Measurements from ENCODE around the gene MCM9.

DNA sequence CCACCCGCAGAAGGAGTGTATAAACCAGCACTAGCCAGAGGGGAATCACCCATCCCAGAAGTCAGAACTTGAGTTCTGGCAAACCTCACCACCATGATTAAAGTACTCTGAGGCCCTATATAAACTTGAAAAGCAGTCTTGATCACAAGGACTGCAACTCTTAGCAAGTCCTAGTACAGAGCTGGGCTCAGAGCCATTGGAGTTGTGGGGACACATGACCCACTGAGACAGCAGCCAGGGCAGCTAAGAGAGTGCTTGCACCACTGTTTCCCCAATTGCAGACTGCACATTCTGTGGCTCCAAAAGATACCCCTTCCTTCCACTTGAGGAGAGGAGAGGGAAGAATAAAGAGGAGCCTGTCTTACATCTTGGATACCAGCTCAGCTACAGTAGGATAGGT, 4.7 kb upstream of the MCM9 start:
- TF ChIP-seq, protein P1, sequence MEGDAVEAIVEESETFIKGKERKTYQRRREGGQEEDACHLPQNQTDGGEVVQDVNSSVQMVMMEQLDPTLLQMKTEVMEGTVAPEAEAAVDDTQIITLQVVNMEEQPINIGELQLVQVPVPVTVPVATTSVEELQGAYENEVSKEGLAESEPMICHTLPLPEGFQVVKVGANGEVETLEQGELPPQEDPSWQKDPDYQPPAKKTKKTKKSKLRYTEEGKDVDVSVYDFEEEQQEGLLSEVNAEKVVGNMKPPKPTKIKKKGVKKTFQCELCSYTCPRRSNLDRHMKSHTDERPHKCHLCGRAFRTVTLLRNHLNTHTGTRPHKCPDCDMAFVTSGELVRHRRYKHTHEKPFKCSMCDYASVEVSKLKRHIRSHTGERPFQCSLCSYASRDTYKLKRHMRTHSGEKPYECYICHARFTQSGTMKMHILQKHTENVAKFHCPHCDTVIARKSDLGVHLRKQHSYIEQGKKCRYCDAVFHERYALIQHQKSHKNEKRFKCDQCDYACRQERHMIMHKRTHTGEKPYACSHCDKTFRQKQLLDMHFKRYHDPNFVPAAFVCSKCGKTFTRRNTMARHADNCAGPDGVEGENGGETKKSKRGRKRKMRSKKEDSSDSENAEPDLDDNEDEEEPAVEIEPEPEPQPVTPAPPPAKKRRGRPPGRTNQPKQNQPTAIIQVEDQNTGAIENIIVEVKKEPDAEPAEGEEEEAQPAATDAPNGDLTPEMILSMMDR (IDR thresholded peaks at IDR 0.05) = no peak
- no peak for TF ChIP-seq POLR2A (IDR thresholded peaks at IDR 0.05)
